COLO668 (cell line): ENCODE results near the gene UNK.

Experiments
- DNase-seq: peaks from one replicate; lab custom pipeline; 2025; ENCODE audit not compliant: unreplicated experiment; lab: John Stamatoyannopoulos, UW

The UNK gene

DNA sequence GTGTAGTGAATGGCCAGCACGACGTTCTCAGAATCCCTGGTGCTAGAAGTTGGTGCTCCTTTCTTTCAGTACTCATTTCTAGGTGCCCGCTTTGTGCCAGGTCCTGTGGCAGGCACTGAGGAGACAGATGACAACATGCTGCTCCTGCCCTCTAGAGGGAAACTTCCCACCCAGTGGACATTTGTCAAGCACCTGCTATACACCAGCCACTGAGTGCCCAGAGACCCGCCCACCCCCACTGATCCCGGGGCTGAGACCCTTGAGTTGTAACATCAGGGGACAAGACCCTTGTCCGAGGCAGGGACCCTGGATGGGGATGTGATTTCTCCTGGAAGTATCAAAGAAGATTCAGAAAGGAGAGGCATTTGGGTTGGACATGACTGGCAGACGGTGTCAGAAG is 34.5 kb downstream of the UNK start:
- DNase-seq, result no peak

DNA sequence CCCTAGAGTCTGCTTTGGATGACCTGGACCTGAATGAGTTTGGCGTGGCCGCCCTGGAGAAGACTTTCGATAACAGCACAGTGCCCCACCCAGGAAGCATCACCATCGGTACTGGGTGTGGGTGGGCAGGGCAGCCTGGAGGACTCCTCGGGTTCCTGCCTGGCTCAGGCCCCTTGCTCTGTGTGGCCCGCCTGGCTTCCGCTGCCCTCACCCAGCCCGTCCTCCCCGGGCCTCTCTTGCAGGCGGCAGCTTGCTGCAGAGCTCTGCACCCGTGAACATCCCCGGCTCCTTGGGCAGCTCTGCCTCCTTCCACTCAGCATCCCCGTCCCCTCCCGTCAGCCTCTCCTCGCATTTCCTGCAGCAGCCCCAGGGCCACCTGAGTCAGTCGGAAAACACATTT is 35.1 kb downstream of the UNK start:
- DNase-seq, result no peak

DNA sequence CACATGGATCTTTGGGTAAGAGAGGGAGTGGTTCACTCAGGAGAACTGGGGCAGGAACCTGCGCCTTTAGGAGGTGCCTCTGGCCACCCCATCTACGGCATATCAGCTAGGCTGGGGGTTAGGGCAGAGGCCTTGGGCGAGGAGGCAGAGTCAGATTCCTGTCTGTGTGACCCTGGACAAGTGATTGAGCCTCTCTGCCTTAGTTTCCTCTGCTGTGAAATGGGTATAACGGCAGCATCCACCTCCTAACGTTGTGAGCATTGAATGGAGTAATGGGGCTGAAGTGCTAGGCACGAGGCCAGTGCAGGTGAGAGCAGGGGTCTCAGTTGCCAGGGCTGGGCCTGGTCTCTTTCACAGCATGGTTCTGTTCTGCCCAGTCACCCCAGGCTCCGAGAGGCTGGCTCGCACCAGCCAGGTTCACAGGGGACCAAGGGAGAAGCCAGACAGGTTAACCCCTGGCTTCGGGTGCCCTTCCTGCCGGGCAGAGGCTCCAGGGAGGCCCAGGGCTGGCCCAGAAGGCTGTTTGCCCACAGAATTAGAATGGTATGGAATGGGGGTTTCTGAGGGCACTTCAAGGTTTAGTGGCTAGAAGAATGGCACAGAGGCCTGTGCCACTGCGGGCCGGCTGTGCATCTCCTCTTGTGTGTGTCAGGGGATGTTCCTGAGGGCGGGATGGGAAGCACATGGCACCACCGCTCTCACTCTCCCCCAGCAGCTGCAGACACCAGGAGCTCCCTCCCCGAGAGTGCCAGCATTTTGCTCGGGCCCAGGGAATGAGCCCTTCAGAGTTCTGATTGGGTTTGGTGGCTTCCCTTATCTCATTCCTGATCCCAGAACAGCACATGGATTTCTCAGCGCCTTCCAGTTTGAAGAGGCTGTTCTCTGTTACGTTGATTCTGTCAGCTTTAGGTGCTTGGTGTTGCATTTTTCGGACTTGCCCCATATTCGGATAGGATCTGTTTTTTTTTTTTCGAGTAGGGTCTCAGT is 35.8 kb downstream of the UNK start:
- no peak for DNase-seq

GRCh38 chr17:75821552-75821951 is 36.9 kb downstream of the UNK start:
- no peak for DNase-seq

DNA sequence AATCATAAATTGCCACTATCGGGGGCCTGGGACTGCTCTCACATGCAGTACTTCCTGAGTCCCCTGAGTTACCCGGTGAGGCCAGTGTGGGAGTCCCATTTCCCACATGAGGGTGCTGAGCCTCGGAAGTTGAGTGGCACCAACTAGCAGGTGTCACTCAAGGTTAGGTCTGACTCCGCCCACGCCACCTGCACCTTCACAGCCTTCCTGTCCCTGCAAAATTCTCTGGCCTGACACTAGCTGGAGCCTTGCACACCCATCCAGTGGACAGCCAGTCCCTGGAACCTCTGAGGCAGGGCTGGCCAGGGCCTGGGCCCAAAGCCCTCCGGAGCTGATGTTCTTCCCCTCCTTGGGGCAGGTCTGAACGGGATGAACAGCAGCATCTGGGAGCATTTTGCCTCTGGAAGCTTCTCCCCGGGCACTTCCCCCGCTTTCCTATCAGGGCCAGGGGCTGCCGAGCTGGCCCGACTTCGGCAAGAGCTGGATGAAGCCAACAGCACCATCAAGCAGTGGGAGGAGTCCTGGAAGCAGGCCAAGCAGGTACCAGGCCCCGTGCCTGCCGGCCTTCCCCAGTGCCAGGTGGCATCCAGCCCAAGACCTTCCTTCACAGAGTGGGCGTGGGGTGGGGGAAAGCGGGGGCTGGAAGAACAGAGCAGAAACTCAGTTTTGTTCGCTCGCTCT is 37.7 kb downstream of the UNK start:
- peak; percentile 45 for DNase-seq

- no peak for DNase-seq
These were observed 38.2 kb downstream of the UNK start for GRCh38 chr17:75822800-75823166.

DNA sequence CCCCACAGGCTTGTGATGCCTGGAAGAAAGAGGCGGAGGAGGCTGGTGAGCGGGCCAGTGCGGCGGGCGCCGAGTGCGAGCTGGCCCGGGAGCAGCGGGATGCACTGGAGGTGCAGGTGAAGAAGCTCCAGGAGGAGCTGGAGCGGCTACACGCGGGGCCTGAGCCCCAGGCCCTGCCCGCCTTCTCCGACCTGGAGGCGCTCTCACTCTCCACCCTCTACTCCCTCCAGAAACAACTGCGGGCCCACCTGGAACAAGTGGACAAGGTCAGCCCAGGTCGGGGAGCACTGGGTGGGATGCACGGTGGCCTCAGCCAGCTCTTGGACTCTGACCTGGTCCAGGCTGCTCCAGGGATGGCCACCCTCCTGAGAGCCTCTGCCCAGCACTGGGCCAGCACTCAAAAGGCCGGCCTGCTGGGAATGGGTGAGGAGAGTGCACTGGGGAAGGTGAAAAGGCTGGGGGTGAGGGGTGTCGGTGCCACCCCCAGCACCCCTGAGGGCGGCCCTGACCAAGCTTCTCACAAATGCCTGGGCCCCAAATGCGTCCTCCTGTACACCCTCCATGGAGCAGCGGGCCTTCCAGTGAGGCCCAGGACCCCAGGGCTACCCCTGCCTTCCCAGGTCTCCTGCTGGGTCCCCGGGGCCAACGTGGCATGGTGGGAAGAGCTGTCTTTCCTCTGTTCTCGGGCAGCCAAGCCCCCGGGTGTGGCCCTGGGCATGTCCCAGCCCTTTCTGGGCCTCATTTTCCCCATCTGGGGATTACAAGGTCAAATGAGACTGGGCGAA is 38.8 kb downstream of the UNK start:
- DNase-seq, result no peak

DNA sequence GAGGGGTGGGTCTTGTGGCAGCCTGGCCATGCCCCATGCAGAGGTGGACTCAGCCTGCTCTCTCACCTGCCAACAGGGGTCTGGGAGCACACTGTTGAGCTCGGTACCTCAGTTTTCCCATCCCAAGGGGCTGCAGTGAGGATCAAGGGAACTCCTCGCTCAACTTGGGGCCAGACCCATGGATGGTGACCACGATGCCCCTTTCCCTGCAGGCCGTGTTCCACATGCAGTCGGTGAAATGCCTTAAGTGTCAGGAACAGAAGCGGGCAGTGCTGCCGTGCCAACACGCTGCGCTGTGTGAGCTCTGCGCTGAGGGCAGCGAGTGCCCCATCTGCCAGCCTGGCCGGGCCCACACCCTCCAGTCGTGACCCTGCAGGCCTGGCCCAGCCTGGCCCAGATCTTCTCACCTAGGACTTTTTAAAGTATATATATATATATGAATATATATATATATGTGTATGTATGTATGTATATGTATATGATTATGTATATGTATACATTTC is 39.5 kb downstream of the UNK start:
- no peak for DNase-seq

- DNase-seq, result no peak
These were observed 40.1 kb downstream of the UNK start for GRCh38 chr17:75824666-75825065.

GRCh38 chr17:75825149-75825552 is 40.5 kb downstream of the UNK start:
- no peak for DNase-seq

DNA sequence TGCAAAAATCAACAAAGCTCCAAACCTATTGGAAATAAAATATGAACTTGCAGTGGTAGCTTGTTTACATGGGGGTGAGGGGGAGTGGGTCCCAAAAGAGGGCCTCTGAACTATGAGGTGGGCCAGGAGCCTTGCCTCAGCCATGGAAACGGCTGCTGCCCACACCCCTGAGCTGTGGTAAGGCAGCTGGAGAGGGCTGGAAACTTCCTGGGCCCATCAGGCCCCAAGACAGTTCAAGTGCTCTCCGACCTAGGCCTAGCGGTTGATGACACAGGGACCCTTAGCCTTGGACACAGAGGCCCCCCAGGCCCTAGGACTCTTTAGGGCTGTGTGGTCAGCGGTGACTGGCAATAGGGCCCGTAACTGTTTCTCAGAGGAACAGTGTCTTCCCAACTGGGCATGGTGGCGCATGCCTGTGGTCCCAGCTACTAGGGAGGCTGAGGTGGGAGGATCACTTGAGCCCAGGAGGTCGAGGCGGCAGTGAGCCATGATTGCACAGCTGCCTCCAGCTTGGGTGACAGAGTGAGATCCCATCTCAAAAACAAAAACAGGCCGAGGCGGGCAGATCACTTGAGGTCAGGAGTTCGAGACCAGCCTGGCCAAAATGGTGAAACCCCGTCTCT is 41.3 kb downstream of the UNK start:
- DNase-seq, result no peak

GRCh38 chr17:75826561-75827307 is 42.1 kb downstream of the UNK start:
- DNase-seq, result no peak

DNA sequence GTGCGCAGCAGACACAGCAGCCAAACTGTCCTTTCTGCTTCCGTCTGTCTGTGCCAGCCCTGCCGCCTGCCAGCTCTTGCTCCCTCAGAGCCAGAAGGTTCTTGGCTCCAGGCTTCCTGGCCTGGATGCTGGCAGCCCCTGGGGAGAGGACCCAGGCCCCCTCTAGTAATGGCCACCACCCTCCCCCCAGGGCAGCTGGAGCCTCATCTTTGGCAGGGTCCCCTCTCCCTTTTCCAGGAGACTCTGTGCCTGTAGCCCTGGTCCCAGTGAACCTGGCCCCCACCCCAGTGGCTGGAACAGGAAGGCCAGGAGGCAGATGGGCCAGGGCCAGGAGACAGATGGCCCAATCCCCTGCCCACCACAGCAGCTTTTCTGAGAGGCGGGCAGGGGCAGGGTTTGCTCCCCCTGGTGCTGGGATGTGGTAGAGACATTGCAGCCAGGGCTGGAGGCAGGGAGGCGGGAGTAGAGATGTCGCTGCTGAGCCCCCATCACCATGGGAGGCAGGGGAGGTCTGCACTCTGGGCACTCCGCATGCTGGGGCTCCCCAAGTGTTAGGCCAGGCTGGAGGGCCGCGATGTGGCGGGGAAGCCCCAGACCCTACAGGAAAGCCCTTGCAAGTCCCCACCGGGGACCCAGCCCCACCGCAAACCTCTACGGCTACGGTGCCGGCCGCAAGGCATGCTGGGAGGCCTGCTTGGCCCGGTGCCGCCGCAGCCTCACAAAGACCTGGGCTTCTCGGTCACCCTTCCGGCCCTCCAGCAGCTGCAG is 42.9 kb downstream of the UNK start:
- peak; percentile 59 for DNase-seq

DNA sequence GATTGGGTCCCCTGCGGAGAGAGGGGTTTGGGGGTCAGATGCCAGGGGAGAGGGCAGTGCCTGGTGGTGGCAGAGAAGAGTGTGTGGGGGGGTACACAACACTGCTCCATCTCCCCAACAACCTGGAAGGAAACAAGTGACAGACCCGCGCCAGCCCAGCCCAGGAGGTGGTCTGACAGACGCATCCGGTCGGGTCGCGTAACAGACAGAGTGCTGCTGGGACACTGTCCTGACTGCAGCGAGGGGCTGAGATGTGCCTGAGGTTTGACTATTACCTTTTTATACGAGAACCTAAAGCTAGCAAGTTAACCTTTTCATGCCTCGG is 43.4 kb downstream of the UNK start:
- no peak for DNase-seq

DNA sequence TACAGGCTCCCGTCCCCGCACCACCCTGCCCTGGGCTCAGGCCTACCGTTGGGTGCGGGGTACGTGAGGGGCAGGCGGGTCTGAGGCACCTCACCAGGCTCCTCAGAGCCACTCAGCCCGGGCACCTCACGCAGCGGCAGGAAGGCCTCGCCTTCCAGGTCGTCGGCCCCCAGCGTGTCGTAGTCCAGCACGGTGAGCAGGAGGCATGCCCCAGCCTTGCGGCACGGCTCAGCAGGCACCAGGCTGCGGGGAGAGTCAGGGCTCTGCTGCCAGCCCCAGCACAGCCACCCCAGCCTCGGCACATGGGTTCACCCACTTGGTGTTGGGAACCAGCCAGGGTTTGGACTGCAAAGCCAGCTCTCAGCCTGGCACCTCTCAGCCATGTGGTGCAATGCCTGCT is 44.1 kb downstream of the UNK start:
- DNase-seq, result no peak

DNA sequence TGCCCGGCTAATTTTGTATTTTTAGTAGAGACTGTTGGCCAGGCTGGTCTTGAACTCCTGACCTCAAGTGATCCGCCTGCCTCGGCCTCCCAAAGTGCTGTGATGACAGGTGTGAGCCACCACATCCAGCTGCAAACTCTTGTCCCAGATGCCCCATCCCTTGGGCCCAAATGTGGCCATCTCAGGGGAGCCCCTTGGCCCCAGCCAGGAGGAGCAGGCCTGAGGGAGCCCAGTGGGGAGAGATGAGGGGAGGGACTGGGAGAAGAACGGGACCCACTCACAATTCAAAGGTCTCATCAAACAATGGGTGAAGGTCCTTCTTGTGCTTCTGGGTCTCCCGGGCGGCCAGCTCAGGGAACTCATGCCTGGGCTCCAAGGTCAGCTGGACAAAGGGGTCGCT is 45.1 kb downstream of the UNK start:
- no peak for DNase-seq

GRCh38 chr17:75830164-75831031 is 45.8 kb downstream of the UNK start:
- peak; percentile 15 for DNase-seq

DNA sequence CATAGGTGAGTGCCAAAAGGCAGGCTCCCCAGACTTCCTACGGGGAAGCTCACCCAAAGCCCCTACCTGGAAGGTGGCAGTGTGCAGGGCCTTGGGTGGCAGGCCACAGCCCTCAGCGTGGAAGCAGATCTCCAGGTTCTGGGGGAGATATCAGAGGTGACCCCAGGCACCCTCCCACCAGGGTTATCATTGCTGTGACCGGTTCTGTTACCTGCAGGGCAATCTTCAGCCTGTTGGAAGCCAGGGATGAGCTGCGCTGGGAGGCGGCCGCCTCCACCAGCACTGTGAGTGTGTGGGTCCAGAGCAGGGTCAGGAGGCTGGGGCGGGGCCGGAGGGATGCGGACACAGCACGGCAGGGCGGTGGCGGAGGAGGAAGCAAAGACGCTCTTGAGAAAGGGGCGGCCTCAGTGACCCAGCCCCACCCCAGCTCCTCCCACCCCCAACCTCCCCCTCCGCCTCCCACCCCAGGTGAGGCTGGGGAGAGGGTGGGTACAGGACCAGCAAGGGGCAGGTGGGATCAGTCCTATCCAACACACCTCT is 46.5 kb downstream of the UNK start:
- DNase-seq, result no peak
